HUES6 (cell line): ENCODE data around the gene DAP3.
"Not testable (repeated sequence)": the region's sequence is repeated elsewhere in the genome, so short reads cannot be mapped to it uniquely, and the experiment has no call there.

Experiments used
- H3K27ac ChIP-seq: 2 replicates; pipeline ENCODE4 v1.7.0; 2013; ENCODE audit warnings: low read depth, mild to moderate bottlenecking, low read length, inconsistent platforms
- H3K27me3 ChIP-seq: 2 replicates; pipeline ENCODE4 v1.6.1; 2013; ENCODE audit warnings: low read length; ENCODE audit not compliant: control insufficient read depth, insufficient read depth
- H3K36me3 ChIP-seq: 2 replicates; pipeline ENCODE4 v1.6.1; 2013; ENCODE audit warnings: low read length; ENCODE audit not compliant: control insufficient read depth, insufficient read depth
- H3K4me1 ChIP-seq: 2 replicates; pipeline ENCODE4 v1.6.1; 2013; ENCODE audit warnings: low read length; ENCODE audit not compliant: control insufficient read depth, insufficient read depth
- H3K4me3 ChIP-seq: 2 replicates; pipeline ENCODE4 v1.5.1; 2013; ENCODE audit warnings: low read depth, low read length
- H3K9ac ChIP-seq: one replicate; pipeline ENCODE4 v1.6.1; 2013; ENCODE audit warnings: mild to moderate bottlenecking, low read length
- H3K9me3 ChIP-seq: 2 replicates; pipeline ENCODE4 v1.6.1; 2013; ENCODE audit warnings: low read depth, low read length; ENCODE audit not compliant: control insufficient read depth, insufficient read depth

DAP3 gene

DNA sequence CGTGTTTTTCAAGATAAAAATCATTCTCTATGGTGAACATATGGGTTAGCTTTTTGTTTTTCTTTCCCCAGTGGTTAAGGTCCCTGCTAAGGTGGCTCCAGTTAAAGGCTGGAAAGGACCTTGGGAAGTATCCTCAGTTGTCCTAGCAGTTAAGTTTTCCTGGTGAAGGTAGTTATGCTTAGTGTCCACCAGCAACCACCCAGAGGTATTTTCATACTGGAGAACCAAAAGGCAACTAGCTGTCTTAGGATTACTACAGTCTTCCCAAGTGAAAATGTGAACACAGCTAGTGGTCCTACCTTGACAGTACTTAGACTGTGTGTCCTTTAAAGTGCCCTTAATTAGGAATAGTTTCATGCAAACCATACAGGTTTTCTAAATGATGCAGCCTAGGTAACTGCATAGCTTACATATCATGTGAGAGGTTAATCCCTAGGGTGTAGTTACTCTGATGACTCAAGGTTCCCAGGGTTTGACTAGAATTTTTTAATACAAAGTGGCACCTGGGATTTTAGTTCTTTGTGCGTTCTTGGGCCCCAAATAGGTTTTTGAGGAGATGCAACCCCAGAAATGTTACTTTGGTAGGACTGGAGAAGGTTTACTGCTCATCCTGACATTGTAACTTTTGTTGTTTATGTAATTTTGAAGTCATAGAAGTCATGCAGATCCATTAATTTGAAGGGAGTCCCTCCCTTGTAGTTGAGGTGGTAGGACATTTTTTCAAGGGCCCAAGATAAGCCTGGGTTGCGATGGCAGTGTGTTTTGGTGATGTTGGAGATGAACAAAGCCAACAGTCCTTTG is 36.8 kb upstream of the DAP3 start:
- Histone ChIP-seq H3K27me3 (no peaks in the 10 kb centered on the region), H3K36me3 (no peaks in the 10 kb centered on the region), H3K4me1 (peaks cover 3% of the 10 kb centered on the region), H3K9me3 (peaks cover 13% of the 10 kb centered on the region; the same call in 1 of the 2 replicates), H3K9ac (no peak overlapping the region), H3K4me3 (no peak overlapping the region), H3K27ac (no peak overlapping the region)

DNA sequence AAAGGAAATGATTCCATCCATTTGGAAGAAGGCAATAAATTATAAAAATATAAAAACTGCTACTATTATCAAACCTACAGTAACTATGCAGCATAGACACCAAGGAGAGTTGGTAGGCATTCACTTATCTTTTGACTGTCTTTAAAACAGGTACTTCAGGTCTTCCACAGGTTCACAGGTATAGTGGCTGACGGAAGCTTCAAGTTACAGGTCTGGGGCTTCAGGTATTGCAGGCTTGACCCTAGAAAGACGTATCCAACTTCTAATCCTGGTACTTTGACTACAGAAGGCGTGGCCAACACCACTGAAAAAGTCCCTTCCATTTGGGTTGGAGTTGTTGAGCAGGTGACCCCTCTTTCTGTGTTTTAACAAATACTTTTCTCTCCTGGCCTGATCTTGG is 35.9 kb upstream of the DAP3 start:
- Histone ChIP-seq H3K4me3 (no peak overlapping the region), H3K27ac (no peak overlapping the region), H3K9me3 (peaks cover 13% of the 10 kb centered on the region; the same call in 1 of the 2 replicates), H3K36me3 (no peaks in the 10 kb centered on the region), H3K27me3 (no peaks in the 10 kb centered on the region), H3K9ac (no peak overlapping the region), H3K4me1 (peaks cover 3% of the 10 kb centered on the region)

DNA sequence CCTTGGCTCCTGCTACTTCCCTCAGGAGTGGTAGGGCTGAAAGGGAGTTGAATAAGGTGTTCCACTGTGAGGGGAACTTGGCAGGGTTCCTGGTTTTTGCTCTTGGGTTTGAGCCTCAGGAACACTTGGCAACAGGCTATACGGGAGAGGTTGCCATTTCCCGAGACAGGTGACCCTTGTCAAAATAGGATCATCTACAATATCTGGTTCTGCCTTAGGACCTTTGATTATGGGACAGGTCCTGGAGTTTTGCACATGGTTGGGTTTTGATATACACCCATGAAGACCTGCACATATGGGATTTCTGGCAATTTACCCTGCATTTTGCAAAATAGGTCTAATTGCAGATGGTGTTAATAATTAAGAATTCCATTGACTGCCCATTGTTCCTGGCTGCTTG is 31.4 kb upstream of the DAP3 start:
- H3K4me3 ChIP-seq = no peak overlapping the region
- H3K9me3 ChIP-seq = no peaks in the 10 kb centered on the region
- H3K4me1 ChIP-seq = no peaks in the 10 kb centered on the region
- H3K27me3 ChIP-seq = no peaks in the 10 kb centered on the region
- no peak overlapping the region for H3K9ac ChIP-seq
- H3K36me3 ChIP-seq = peaks cover 37% of the 10 kb centered on the region
- no peak overlapping the region for H3K27ac ChIP-seq

DNA sequence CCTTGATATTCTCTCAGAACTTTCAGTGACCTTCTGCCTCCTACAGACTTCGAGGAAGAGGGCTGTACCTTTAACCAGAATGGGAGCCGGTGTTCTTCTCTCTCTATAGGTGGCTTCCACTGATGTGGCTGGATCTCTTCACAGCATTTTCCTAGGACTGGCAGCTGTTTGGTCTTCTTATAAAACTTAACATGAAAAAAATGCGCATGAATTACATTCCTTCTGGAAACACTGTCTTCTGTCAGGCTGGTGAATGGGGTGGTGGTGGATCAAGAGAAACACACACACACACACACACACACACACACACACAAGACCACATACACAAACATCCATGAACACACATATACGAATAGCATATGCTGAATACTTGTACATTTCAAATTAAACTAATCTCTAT is 27.7 kb upstream of the DAP3 start:
- not testable (repeated sequence) for H3K4me3 ChIP-seq, H3K9ac ChIP-seq, H3K27me3 ChIP-seq, H3K4me1 ChIP-seq, H3K9me3 ChIP-seq, H3K27ac ChIP-seq
- peaks cover 69% of the 10 kb centered on the region for H3K36me3 ChIP-seq

DNA sequence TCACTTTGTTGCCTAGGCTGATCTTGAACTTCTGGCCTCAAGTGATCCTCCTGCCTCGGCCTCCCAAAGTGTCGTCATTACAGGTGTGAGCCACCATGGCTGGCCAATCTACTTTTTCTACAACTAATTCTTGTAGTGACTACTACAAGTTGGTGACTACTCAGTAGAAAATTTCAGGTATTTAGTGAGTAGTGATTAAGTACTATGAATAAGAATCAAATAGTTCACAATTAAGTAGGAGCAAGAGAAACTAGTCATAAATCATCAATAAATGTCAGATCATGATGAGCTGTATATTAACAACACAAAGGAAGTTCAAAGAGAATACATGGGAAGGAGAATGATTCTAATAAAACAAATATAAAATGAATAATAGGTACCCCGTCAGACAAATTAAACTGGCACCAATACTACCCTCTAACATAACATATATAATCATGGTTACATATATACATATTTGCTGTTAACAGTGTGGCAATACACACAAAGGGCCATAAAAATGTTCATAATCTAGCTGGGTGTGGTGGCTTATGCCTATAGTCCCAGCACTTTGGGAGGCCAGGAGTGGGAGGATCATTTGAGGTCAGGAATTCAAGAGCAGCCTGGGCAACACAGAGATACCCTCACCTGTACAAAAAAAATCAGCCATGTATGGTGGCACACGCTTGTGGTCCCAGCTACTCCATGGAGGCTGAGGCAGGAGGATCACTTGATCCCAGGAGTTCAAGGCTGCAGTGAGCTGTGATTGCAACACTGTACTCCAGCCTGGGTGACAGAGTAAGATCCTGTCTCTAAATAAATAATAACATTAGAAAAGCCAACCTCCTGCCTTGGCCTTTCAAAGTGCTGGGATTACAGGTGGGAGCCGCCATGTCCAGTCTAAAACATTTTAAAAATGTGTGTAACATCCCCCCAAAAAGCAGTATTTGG is 19.4 kb upstream of the DAP3 start:
- H3K9me3 ChIP-seq = no peaks in the 10 kb centered on the region
- peaks cover 87% of the 10 kb centered on the region for H3K36me3 ChIP-seq

DNA sequence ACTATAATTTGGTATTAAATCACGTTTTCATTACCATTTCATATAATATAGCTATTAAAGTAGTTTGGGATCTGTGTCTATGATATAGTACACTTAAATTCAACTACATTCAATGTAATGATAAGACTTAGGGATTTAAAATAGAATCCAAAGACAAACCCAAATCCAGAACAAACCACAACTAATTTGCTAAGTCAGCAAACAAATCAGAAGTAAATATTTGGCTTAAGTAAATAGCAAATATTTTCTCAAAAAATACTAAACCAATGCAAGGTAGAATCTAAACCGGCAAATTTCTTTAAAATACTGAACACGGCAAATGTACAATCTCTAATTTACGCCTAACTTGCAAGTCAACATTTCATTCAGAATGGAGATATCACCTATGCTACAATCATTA is 17.1 kb upstream of the DAP3 start:
- no peak overlapping the region for H3K27ac ChIP-seq
- peaks cover 93% of the 10 kb centered on the region for H3K36me3 ChIP-seq
- no peak overlapping the region for H3K9ac ChIP-seq
- H3K4me1 ChIP-seq = no peaks in the 10 kb centered on the region
- H3K27me3 ChIP-seq = no peaks in the 10 kb centered on the region
- no peaks in the 10 kb centered on the region for H3K9me3 ChIP-seq
- H3K4me3 ChIP-seq = no peak overlapping the region

More for the DNA sequence above, 19.4 kb upstream of the DAP3 start:
- no peak overlapping the region for H3K9ac ChIP-seq
- no peak overlapping the region for H3K27ac ChIP-seq
- no peak overlapping the region for H3K4me3 ChIP-seq
- no peaks in the 10 kb centered on the region for H3K4me1 ChIP-seq
- H3K27me3 ChIP-seq = no peaks in the 10 kb centered on the region

DNA sequence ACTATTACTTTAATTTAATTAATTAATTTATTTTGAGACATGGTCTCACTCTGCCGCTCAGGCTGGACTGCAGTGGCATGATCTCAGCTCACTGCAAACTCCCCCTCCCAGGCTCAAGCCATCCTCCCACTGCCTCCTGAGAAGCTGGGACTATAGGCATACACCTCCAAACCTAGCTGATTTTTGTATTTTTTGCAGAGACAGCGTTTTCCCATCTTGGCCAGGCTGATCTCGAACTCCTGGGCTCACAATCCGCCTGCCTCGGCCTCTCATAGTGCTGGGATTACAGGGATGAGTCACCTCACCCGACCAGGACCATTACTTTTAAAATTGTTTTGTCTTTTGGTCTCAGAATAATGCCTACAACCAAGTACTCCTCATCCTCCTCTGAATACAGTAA is 15.9 kb upstream of the DAP3 start:
- no peaks in the 10 kb centered on the region for H3K9me3 ChIP-seq
- no peaks in the 10 kb centered on the region for H3K27me3 ChIP-seq
- peaks cover 94% of the 10 kb centered on the region for H3K36me3 ChIP-seq
- no peak overlapping the region for H3K9ac ChIP-seq
- no peak overlapping the region for H3K27ac ChIP-seq
- H3K4me1 ChIP-seq = no peaks in the 10 kb centered on the region
- no peak overlapping the region for H3K4me3 ChIP-seq

DNA sequence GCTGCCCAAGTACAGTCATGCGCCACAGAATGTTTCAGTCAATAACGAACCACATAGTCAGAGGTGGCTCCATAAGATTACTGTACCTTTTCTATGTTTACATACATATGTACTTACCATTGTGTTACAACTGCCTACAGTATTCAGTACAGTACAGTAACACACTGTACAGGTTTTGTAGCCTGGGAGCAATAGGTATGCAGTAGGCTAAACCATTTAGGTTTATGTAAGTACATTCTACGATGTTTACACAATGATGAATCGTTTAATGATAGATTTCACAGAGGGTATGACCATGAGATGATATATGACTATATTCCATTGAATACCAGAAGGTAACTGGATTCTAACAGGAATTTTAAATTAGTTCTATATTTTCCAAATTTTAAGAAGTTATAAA is 10.9 kb upstream of the DAP3 start:
- no peaks in the 10 kb centered on the region for H3K4me1 ChIP-seq
- H3K27ac ChIP-seq = no peak overlapping the region
- H3K9me3 ChIP-seq = no peaks in the 10 kb centered on the region
- no peaks in the 10 kb centered on the region for H3K27me3 ChIP-seq
- no peak overlapping the region for H3K4me3 ChIP-seq
- H3K9ac ChIP-seq = no peak overlapping the region
- peaks cover 73% of the 10 kb centered on the region for H3K36me3 ChIP-seq

DNA sequence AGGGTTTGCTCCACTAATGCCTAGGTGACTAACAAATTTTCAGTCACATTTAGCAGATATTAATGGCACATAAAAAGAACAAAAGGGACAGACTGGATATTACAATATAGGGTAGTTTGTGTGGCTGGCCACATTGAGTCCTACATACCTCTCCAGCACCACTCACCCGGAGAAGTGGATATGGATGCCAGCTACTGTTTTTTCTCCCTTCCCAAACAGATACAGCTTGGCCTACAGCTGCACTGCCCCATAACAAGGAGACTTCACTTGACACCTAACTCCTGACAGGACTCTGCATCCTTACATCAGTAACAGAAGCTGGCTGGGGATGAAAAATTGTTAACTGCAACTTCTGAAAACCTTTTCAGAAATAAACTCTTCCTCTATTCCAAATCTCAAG is 9.9 kb upstream of the DAP3 start:
- peaks cover 66% of the 10 kb centered on the region for H3K36me3 ChIP-seq
- H3K4me1 ChIP-seq, H3K9ac ChIP-seq, H3K9me3 ChIP-seq, H3K4me3 ChIP-seq, H3K27me3 ChIP-seq, H3K27ac ChIP-seq: not testable (repeated sequence)

DNA sequence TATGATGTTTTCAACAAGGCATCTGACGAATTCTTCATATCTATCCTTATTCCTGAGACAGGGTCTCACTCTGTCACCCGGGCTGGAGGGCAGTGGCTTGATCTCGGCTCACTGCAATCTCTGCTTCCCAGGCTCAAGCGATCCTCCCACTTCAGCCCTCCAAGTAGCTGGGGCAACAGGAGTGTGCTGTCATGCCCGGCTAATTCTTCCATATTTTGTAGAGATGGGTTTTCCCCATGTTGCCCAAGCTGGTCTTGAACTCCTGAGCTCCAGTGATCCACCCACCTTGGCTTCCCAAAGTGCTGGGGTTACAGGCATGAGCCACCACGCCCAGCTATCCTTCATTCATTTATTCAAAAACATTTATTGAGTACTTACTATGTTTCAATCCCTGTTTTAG is 8.4 kb upstream of the DAP3 start:
- Histone ChIP-seq H3K9ac (no peak overlapping the region), H3K4me3 (no peak overlapping the region), H3K27me3 (no peaks in the 10 kb centered on the region), H3K27ac (no peak overlapping the region), H3K36me3 (peaks cover 51% of the 10 kb centered on the region), H3K4me1 (no peaks in the 10 kb centered on the region), H3K9me3 (no peaks in the 10 kb centered on the region)

DNA sequence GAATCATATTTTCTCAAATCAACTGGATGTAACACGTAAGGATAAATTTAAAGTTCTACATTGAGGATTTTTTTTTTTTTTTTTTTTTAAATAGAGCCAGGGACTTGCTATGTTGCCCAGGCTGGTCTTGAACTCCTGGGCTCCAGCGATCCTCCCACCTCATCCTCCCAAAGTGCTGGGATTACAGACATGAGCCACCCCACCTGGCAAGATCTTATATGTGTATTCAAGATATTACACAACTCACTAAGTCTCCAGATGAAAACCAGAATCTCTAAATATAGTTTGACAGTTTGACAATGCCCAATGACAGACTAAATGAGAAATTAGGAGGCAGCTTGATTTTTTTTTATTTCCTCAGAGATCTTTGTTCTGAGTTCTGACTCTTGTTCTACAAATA is 7.1 kb upstream of the DAP3 start:
- peaks cover 38% of the 10 kb centered on the region for H3K36me3 ChIP-seq
- no peaks in the 10 kb centered on the region for H3K27me3 ChIP-seq
- H3K27ac ChIP-seq = no peak overlapping the region
- no peaks in the 10 kb centered on the region for H3K4me1 ChIP-seq
- no peak overlapping the region for H3K4me3 ChIP-seq
- H3K9me3 ChIP-seq = no peaks in the 10 kb centered on the region
- no peak overlapping the region for H3K9ac ChIP-seq
